HG03521 (cell line): ENCODE measurements around the gene MUSTN1.

Experiments used
- ATAC-seq: cut with Tn5 transposase; IDR thresholded peaks from one replicate; pipeline ENCODE4 v1.9.1; 2021; ENCODE audit warnings: mild to moderate bottlenecking, moderate library complexity; ENCODE audit not compliant: unreplicated experiment

The MUSTN1 gene

GRCh38 chr3:52854013-52854412, 19.2 kb upstream of the MUSTN1 start:
- no peak for ATAC-seq

GRCh38 chr3:52852419-52852818, 17.6 kb upstream of the MUSTN1 start:
- no peak for ATAC-seq

- no peak for ATAC-seq
These were observed 16.5 kb upstream of the MUSTN1 start for GRCh38 chr3:52851348-52851747.

- ATAC-seq: no peak
These were observed 14.8 kb upstream of the MUSTN1 start for GRCh38 chr3:52849656-52850055.

DNA sequence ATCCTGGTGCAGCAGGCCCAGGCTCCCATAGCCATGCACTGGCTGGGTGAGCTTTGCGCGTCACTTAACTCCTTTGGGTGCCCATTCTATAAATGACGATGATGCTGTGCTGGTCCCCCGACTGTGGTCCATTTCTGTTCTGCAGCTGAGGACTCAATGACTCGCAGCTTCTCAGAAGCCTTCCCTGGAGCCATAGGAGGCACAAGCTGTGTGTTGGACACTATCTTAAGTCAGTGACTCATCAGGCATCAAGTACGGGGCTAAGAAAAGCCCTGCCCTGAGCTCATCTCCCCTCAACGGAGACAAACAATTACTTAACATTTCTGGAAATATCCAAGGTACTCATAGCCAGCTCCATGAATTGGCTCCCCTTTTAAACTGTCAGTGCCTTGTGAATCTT, 13.8 kb upstream of the MUSTN1 start:
- no peak for ATAC-seq

- no peak for ATAC-seq
These were observed 12.9 kb upstream of the MUSTN1 start for GRCh38 chr3:52847726-52848125.

GRCh38 chr3:52847241-52847640, 12.4 kb upstream of the MUSTN1 start:
- no peak for ATAC-seq

GRCh38 chr3:52846432-52846965, 11.7 kb upstream of the MUSTN1 start:
- no peak for ATAC-seq

- no peak for ATAC-seq
These were observed 11.0 kb upstream of the MUSTN1 start for GRCh38 chr3:52845691-52846431.

GRCh38 chr3:52845157-52845556, 10.3 kb upstream of the MUSTN1 start:
- ATAC-seq: no peak

GRCh38 chr3:52844290-52844975, 9.6 kb upstream of the MUSTN1 start:
- no peak for ATAC-seq

DNA sequence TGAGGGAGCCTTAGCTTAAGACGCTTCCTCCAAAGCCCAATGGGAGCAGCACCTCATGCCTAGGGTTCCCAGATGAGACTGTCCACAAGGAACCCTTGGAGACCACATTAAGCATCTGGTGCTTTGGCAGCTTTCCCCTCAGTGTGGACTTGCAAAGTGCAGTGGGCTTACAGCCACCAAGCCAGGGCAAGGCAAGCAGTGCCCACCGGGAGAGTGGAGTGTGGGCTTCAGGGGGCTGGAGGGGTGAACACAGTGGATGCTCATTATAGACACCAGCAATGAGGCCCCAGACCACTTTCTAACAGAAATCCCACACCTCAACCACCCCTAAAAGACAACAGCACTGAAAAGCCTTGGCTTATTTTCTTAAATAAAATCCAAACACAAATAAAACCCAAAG, 9.1 kb upstream of the MUSTN1 start:
- ATAC-seq: no peak

DNA sequence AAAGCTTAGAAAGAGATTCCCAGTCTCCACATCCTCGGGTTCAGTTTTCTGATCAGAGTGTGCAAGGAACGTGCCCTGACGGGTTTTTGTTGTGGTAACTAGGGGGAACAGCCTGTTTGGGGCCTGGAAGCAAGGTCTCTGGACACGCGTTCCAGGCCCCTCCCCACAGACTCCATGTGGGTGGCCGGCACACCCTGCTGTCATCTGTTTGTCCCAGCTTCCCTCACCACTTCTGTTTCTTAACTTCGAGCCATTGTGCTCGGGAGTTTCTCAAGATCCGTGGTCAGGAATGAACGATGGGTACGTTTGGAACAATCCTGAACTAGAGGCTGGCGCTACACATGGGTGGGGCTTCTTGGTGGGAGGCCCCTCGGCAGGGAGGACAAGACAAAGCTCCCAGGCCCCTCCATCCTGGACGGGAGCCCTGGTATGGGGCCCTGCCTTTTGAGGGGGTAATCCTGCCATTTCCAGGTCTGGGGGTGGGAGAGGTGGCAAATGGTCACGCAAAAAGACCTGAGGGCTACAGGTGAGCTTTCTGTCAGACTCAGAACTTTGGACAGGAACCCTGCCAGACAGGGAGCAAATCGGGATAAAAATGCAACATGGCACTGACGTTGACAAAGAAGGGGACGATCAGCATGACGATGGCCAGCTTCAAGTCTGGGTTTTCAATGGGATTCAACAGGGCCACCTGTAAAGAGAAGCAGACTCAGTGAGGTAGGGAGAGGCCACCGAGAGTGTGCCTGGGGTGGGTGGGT, 8.5 kb upstream of the MUSTN1 start:
- no peak for ATAC-seq

- ATAC-seq: no peak
These were observed 7.6 kb upstream of the MUSTN1 start for GRCh38 chr3:52842424-52842823.

GRCh38 chr3:52841981-52842340, 7.1 kb upstream of the MUSTN1 start:
- no peak for ATAC-seq

DNA sequence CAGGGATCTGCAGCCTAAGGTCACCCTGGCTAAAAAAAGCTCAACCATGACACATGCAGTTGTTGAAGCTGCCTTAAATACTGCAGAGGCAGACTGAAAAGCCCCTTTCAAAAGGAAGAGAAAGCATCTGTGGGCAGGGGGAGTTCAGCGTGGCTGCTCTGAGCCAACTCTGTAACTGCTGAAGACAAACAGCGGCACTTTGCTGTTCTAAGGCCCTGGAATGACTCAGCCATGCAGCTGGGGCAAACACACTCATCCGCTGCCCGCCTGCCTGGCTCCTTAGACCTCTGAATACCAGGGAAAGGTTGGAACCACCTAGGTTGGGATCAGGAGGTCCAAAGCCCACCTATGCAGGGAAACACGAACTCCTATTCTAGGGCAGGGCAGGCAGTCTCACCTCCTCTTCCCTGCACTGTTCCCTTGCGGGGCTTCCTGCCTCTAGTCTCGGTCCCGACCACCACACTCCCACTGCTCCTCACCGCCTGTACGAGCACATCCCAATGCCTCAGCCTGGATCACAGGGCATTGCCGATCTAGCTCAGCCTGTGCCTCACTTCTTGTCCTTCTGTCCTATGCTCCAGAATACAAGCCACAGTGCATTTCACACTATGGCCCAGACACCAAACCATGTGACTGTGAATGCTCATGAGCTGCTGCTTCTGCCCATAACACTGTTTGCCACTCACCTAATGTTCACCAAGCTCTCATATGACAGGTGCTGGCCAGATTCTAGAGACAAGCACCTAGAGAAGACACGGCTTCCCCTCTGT, 6.6 kb upstream of the MUSTN1 start:
- ATAC-seq: no peak

DNA sequence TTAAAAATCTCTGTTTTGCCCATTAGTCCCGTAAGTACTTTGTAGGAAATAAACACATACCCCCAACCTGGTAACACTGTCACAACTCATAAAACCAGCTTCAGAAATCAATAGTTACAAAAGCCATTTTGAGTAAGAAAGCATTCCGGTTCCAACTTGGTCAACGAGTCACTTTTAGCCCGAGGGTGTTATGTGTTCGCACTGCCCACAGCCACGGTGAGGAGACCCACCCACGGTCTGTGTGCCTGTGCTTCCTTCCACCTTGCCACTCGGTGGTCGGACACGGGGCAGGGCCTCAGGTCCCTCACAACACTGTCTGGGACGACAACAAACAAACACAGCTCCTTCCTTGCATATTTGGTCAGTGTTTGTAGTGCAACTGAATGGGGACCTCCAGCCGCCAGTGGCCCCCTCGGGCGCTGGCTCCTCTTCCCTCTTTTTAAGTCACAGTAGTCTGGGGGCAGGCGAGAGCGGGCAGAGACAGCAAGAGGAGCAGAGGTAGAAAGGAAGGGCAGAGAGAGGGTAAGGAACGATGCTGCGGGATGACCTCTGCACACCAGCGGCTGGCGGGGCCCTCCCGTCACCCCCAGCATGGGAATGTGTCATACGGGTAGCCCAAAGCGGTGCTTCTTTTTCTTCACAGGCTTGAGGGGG, 5.2 kb upstream of the MUSTN1 start:
- ATAC-seq: no peak

DNA sequence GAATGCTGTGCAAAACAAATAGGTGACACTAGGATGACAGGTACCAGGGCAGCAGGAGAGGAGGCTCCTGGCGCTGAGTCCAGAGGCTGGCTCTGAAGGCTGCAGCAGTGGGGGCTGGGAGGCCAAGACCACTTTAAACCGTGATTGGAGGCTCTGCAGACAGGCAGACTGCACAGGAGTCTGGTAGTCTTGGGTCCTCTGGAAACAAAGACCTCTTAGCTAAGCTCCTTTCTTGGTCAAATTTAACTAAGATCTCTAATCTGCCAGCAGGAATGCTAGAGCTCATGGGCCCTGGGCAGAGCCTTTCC, 4.4 kb upstream of the MUSTN1 start:
- ATAC-seq: no peak

DNA sequence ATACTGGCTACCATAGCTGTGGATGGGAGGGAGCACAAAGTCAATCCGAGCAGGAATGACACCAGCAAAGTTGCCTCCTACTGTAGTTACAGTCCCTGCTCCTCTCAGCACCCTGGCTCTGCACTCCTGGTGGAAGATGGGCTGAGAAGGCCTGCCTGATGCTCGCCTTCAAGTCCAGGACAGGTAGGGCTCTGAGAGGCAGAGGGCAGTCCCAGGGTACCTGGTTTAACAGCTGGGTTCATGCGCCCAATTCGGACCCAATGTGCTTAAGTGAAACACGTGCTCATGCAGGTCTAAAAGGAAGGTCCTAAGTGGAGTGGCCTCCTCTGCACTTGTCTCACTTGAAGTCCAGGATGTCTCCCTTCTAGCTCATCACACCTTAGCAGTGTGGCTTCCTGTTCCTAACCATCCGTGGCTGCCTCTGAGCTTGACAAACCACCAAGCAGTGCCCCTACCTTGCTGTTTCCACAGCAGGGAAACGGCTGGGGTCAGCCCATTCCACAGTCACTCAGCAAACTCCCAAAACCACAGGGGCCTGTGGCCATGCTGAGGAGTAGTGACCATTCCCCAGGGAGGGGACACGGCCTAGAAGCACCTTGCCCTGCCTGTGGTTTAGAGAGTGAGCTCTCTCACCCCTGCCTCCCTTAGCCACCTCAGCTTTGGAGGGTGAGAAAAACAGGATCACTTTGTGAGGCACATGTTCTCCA, 3.9 kb upstream of the MUSTN1 start:
- ATAC-seq: no peak

GRCh38 chr3:52836986-52837385, 2.2 kb upstream of the MUSTN1 start:
- no peak for ATAC-seq
